Sigmoid colon (tissue), 4 donors: ENCODE measurements around the gene ZNRD2.

Experiments
- CTCF ChIP-seq, 4 experiments: fragments of 450-650 bp in 3 of 4; fragments of 200-600 bp in 1 of 4; IDR thresholded peaks; one replicate each; pipeline ENCODE4 v1.5.1; 2016 to 2019; ENCODE audit warnings: antibody characterized with exemption in 4 of 4, mild to moderate bottlenecking in 3 of 4, moderate library complexity in 2 of 4
- EP300 ChIP-seq, 4 donors: sonication (generic); formaldehyde crosslinking; IDR thresholded peaks; one replicate each; pipeline ENCODE4 v1.6.1; 2017; ENCODE audit warnings: antibody characterized with exemption in 4 of 4
- POLR2A ChIP-seq, 2 donors: fragments of 450-650 bp; IDR thresholded peaks; one replicate each; pipeline ENCODE4 v1.6.1; 2016; ENCODE audit warnings: antibody characterized with exemption in 2 of 2, mild to moderate bottlenecking in 2 of 2, moderate library complexity in 2 of 2
- POLR2AphosphoS5 ChIP-seq, 4 donors: sonication (generic); formaldehyde crosslinking; IDR thresholded peaks; one replicate each; pipeline ENCODE4 v1.6.1; 2017; ENCODE audit warnings: antibody characterized with exemption in 4 of 4

GRCh38 chr11:65580756-65581155 lies 10.5 kb downstream of the ZNRD2 start:
- no peak for TF ChIP-seq POLR2A (IDR thresholded peaks at IDR 0.05)
- TF ChIP-seq CTCF (IDR thresholded peaks at IDR 0.05) = no peak
- TF ChIP-seq POLR2AphosphoS5 (IDR thresholded peaks at IDR 0.05) = no peak
- TF ChIP-seq EP300 (IDR thresholded peaks at IDR 0.05) = no peak
